B cell (primary cell): ENCODE results near the gene TBC1D4. TPM values are rescaled to one million over a fixed set of nuclear protein-coding genes. Genes with fewer than 3 reads are reported as not detected.

Experiments used
- ATAC-seq: fragments of 200-7000 bp; cut with Tn5 transposase; one replicate; pipeline ENCODE4 v1.10.0; 2021; ENCODE audit warnings: low read depth, mild to moderate bottlenecking, moderate number of reproducible peaks, moderate library complexity
- CTCF ChIA-PET: fragments of 350-600 bp; sonication (Branson Sonifier 250); formaldehyde crosslinking; loops from one replicate; lab custom pipeline; 2021; ENCODE audit warnings: antibody characterized with exemption, inconsistent platforms; lab: Charles Lee
- POLR2A ChIA-PET: fragments of 350-600 bp; sonication (Branson Sonifier 250); formaldehyde crosslinking; loops from one replicate; lab custom pipeline; 2021; ENCODE audit warnings: antibody characterized with exemption; lab: Charles Lee
- DNase-seq: peaks from one replicate; pipeline ENCODE4 v3.0.0; 2013
- H2AFZ ChIP-seq: 2 replicates; pipeline ENCODE4 v1.6.1; 2012; ENCODE audit warnings: mild to moderate bottlenecking, low read depth, low read length; ENCODE audit not compliant: insufficient read depth, poor library complexity, severe bottlenecking
- H3K27ac ChIP-seq, 2 donors: 1 replicate in 1 of 2; 2 replicates in 1 of 2; pipeline ENCODE4 v1.5.1; 2012 to 2013; ENCODE audit warnings: low read length in 2 of 2, mild to moderate bottlenecking in 2 of 2, moderate library complexity in 1 of 2
- H3K27me3 ChIP-seq, 4 experiments: fragments of 200-600 bp in 1 of 4; sonication (generic) in 1 of 4; replicated peaks in 1 of 4; 1 replicate in 2 of 4; 2 replicates in 2 of 4; pipeline versions ENCODE4 v1.6.1 to v1.7.0; 2013 to 2016; ENCODE audit warnings: low read length in 3 of 4, mild to moderate bottlenecking in 2 of 4, mixed read lengths in 1 of 4, moderate library complexity in 1 of 4; ENCODE audit not compliant: insufficient read depth in 4 of 4, control insufficient read depth in 3 of 4; ENCODE audit errors: control extremely low read depth in 1 of 4
- H3K36me3 ChIP-seq, 2 experiments: replicated peaks in 1 of 2; 1 replicate in 1 of 2; 2 replicates in 1 of 2; pipeline versions ENCODE4 v1.6.1 to v1.7.1; 2013; ENCODE audit warnings: low read length in 1 of 2; ENCODE audit not compliant: insufficient read depth in 2 of 2, control insufficient read depth in 1 of 2; ENCODE audit errors: control extremely low read depth in 1 of 2, extremely low read depth in 1 of 2
- H3K4me1 ChIP-seq, 2 donors: fragments of 200-600 bp in 1 of 2; sonication (generic) in 1 of 2; 1 replicate in 1 of 2; 2 replicates in 1 of 2; pipeline versions ENCODE4 v1.5.1 to v1.6.1; 2013 to 2017; ENCODE audit warnings: low read length in 2 of 2; ENCODE audit not compliant: control insufficient read depth in 2 of 2, insufficient read depth in 2 of 2
- H3K4me2 ChIP-seq: replicated peaks from 2 replicates; pipeline ENCODE3; 2012; ENCODE audit warnings: mild to moderate bottlenecking, low read depth, low read length; ENCODE audit not compliant: poor library complexity, severe bottlenecking
- H3K4me3 ChIP-seq, 5 experiments: fragments of 200-600 bp in 1 of 5; sonication (generic) in 1 of 5; 1 replicate in 3 of 5; 2 replicates in 2 of 5; pipeline versions ENCODE4 v1.5.1 to v1.7.0; 2011 to 2016; ENCODE audit warnings: low read length in 4 of 5, mild to moderate bottlenecking in 4 of 5, low read depth in 2 of 5, control low read depth in 1 of 5, moderate library complexity in 1 of 5; ENCODE audit not compliant: insufficient read depth in 1 of 5; ENCODE audit errors: control extremely low read depth in 1 of 5, extremely low read depth in 1 of 5
- H3K79me2 ChIP-seq: fragments of 200-600 bp; sonication (generic); one replicate; pipeline ENCODE4 v1.6.0; 2016; ENCODE audit warnings: low read length; ENCODE audit not compliant: control insufficient read depth, insufficient read depth
- H3K9ac ChIP-seq: fragments of 200-600 bp; sonication (generic); 2 replicates; pipeline ENCODE4 v1.6.1; 2017; ENCODE audit warnings: mild to moderate bottlenecking, low read length, moderate library complexity
- H3K9me3 ChIP-seq, 3 donors: one replicate each; pipeline versions ENCODE4 v1.6.1 to v1.7.1; 2013; ENCODE audit warnings: low read length in 2 of 3; ENCODE audit not compliant: control insufficient read depth in 2 of 3, insufficient read depth in 1 of 3; ENCODE audit errors: control extremely low read depth in 1 of 3
- H4K20me1 ChIP-seq: 2 replicates; pipeline ENCODE4 v1.6.0; 2012; ENCODE audit warnings: mild to moderate bottlenecking, low read length; ENCODE audit not compliant: insufficient read depth, control insufficient read depth, poor library complexity, severe bottlenecking
- H3K27ac Mint-ChIP-seq: one replicate; pipeline ENCODE4 v1.8.0; 2021; ENCODE audit warnings: mixed read lengths
- H3K27me3 Mint-ChIP-seq: one replicate; pipeline ENCODE4 v1.8.0; 2021; ENCODE audit warnings: mixed read lengths
- H3K4me1 Mint-ChIP-seq: one replicate; pipeline ENCODE4 v1.8.0; 2021; ENCODE audit warnings: mixed read lengths
- H3K4me3 Mint-ChIP-seq: one replicate; pipeline ENCODE4 v1.8.0; 2021; ENCODE audit warnings: mixed read lengths
- H3K9me3 Mint-ChIP-seq: one replicate; pipeline ENCODE4 v1.8.0; 2022; ENCODE audit warnings: mixed read lengths; ENCODE audit not compliant: insufficient read depth
- EZH2 ChIP-seq: IDR thresholded peaks from 2 replicates; pipeline ENCODE4 v1.6.1; 2012; ENCODE audit warnings: borderline replicate concordance, low read depth, mild to moderate bottlenecking, moderate library complexity, low read length; ENCODE audit not compliant: insufficient read depth, poor library complexity, severe bottlenecking
- WGBS: methylation state at CpG from one replicate; pipeline ENCODE4 v1.1.5; 2013; ENCODE audit warnings: missing lambda C conversion rate; ENCODE audit not compliant: insufficient coverage; 5-methylcytosine and 5-hydroxymethylcytosine counted together
- intact Hi-C: fragments of 100-400 bp; cut with micrococcal nuclease; formaldehyde crosslinking; loops from one replicate; pipeline ENCODE4 v1.10.0; 2022
- polyA plus RNA-seq: library from polyadenylated mRNA; depleted of rRNA; stranded (reverse); fragments of >200 nt; gene quantifications from 2 replicates; pipeline ENCODE4 v1.2.3, GENCODE V29; 2012
- total RNA-seq, 2 donors: library from RNA; stranded (reverse); fragments of 120-200 nt in 1 of 2; gene quantifications; 1 replicate in 1 of 2; 2 replicates in 1 of 2; pipeline versions ENCODE4 v1.2.3 to v1.2.4, GENCODE V29; 2013 to 2022
- TF ChIP-seq, protein P1 (sequence below): fragments of 200-600 bp; IDR thresholded peaks from one replicate; pipeline ENCODE4 v1.8.0; 2022; ENCODE audit warnings: antibody characterized with exemption, mild to moderate bottlenecking

Gene TBC1D4
- total and polyA plus RNA-seq, 2 donors (not counting 1 experiment from before 2014, with no cell fraction given) = 1.6 to 3.5 TPM

DNA sequence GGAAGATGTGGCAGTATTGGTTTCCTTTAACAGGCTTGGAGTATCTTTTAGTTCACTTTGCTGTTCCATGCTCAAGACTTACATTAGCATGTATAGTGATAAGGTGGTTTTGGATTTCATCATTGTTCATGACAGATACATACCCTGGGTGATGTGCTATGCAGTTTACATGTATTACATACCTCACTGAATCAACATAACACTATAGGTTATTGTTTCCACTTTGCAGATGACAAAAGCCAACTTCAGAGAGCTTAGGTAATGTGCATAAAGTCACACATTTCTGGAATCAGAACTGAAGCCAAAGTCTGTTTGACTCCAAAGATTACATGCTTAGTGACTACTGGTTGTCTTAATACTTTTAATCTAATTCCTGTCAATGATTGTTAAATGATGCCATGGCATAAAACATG lies 48.6 kb upstream of the TBC1D4 start:
- no peaks in the 10 kb centered on the region for H3K27me3 Mint-ChIP-seq
- Histone ChIP-seq H3K9me3 (no peaks in the 10 kb centered on the region), H3K4me3 (no peak overlapping the region), H3K9ac (no peak overlapping the region), H3K79me2 (peaks cover 24% of the 10 kb centered on the region), H3K4me2 (no peak overlapping the region), H3K4me1 (peaks cover 0 to 8% of the 10 kb centered on the region in 2 donors), H3K27me3 (no peaks in the 10 kb centered on the region), H3K27ac (no peak overlapping the region), H2AFZ (no peak overlapping the region), H3K36me3 (peaks cover 0 to 27% of the 10 kb centered on the region in 2 experiments), H4K20me1 (no peaks in the 10 kb centered on the region)
- ATAC-seq = no peak
- H3K4me3 Mint-ChIP-seq = no peak overlapping the region
- intact Hi-C loops = no loop called here
- ChIA-PET CTCF (no interaction called here), POLR2A (no interaction called here)
- no peak for DNase-seq
- H3K9me3 Mint-ChIP-seq = no peaks in the 10 kb centered on the region
- H3K27ac Mint-ChIP-seq = no peak overlapping the region
- TF ChIP-seq, protein P1, sequence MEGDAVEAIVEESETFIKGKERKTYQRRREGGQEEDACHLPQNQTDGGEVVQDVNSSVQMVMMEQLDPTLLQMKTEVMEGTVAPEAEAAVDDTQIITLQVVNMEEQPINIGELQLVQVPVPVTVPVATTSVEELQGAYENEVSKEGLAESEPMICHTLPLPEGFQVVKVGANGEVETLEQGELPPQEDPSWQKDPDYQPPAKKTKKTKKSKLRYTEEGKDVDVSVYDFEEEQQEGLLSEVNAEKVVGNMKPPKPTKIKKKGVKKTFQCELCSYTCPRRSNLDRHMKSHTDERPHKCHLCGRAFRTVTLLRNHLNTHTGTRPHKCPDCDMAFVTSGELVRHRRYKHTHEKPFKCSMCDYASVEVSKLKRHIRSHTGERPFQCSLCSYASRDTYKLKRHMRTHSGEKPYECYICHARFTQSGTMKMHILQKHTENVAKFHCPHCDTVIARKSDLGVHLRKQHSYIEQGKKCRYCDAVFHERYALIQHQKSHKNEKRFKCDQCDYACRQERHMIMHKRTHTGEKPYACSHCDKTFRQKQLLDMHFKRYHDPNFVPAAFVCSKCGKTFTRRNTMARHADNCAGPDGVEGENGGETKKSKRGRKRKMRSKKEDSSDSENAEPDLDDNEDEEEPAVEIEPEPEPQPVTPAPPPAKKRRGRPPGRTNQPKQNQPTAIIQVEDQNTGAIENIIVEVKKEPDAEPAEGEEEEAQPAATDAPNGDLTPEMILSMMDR = no peak
- no peak for TF ChIP-seq EZH2
- H3K4me1 Mint-ChIP-seq = peaks cover 40% of the 10 kb centered on the region

DNA sequence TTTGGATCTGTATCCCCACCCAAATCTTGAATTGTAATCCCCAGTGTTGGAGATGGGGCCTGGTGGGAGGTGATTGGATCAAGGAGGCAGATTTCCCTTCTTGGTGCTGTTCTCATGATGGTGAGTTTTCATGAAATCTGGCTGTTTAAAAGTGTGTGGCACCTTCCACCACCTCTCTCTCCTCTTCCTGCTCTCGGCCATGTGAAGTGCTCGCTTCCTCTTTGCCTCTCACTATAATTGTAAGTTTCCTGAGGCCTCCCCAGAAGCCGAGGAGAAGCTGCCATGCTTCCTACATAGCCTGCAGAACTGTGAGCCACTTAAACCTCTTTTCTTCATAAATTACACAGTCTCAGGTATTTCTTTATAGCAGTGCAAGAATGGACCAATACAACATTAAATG lies 40.0 kb upstream of the TBC1D4 start:
- POLR2A ChIA-PET = no interaction called here
- Histone ChIP-seq H3K36me3 (peaks cover 0 to 8% of the 10 kb centered on the region in 2 experiments), H3K4me1 (no peaks in the 10 kb centered on the region), H3K4me2 (no peak overlapping the region), H3K9ac (no peak overlapping the region), H3K9me3 (peaks cover 0 to 13% (median 2%) of the 10 kb centered on the region in 3 donors), H3K79me2 (no peaks in the 10 kb centered on the region), H2AFZ (no peak overlapping the region), H3K27me3 (no peaks in the 10 kb centered on the region), H3K27ac (no peak overlapping the region), H3K4me3 (no peak overlapping the region), H4K20me1 (no peaks in the 10 kb centered on the region)
- WGBS = 63% methylated on average over 2 of the region's 3 CpGs
- H3K27ac Mint-ChIP-seq = no peak overlapping the region
- H3K4me3 Mint-ChIP-seq = no peak overlapping the region
- DNase-seq (no peak), ATAC-seq (no peak)
- intact Hi-C loops = no loop called here
- TF ChIP-seq, protein P1 = no peak
- no peak for TF ChIP-seq EZH2
- H3K4me1 Mint-ChIP-seq = peaks cover 4% of the 10 kb centered on the region
- no peaks in the 10 kb centered on the region for H3K27me3 Mint-ChIP-seq
- H3K9me3 Mint-ChIP-seq = peaks cover 4% of the 10 kb centered on the region
- CTCF ChIA-PET = no interaction called here
